ENCODE results near the gene DCP2. TPM values are rescaled to one million over a fixed set of nuclear protein-coding genes. Genes with fewer than 3 reads are reported as not detected.

The DCP2 gene
- total RNA-seq, 1 experiment from 2014 or later, result 45.1 TPM

DNA sequence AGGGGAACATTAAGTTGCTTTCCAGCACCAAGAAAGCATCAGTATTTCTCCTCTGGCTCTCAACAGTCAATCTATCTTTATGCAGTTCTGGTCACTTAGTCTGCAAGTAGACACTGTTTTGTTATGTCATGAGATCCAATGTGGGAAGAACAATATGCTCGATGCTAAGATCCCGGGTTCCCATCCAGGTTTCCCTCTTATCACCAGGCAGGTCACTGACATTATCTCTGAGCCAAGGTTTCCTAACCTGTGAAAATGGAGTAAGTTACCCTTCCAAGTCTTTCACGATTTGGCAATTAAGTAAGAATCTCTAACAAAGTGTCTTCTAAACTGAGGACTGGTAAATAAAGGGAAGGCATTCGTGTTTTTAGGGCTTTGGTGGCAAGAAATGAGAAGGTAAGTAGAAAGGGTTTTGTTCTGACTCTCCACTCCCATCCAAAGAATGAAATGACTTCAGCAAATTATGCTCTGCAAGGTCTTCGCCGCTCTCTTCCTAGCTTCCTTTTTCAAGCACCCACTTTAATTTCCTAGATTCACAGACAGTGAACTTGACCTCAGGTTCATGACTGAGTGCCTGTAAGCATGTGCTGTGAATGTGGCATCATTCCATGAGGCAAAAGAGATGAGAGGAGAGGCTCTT is 86.4 kb downstream of the DCP2 start:
- DNase-seq (ENCODE audit: extremely low read depth, low read depth), result no peak

DNA sequence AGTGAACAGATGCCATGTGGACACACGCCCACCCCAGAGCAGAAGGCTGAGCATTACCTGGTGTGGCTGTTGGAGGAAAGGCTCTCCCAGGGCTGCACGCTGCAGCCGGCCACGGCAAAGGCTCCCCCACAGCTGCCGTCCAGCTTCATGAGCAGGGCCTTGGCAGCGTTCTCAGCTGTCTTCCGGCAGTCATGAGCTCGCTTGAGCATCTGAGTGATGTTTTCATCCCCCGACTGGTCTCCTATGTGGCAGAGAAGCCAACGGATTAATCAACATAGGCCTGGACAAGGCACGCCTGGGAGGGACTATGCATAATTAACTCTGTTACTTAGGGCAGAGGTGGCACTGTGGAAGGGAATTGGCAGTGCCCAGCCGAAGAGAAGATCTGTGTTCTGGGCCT is 87.3 kb downstream of the DCP2 start:
- DNase-seq (ENCODE audit: extremely low read depth, low read depth), result no peak

DNA sequence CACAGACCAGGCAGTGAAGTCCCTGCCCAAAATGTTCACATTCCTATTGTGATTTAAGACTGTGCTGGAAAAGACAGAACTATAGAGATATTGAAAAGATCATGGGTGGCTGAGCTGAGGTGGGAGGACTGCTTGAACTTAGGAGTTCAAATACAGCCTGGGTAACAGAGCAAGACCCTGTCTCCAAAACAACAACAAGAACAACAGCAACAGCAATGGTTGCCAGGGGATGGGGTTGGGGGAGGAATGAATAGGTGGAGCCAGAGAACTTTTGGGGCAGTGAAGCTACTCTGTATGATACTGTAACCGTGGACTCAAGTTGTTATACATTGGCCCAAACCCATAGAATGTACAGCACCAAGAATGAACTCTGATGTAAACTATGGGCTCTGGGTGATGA is 88.2 kb downstream of the DCP2 start:
- no peak for DNase-seq (ENCODE audit: extremely low read depth, low read depth)

DNA sequence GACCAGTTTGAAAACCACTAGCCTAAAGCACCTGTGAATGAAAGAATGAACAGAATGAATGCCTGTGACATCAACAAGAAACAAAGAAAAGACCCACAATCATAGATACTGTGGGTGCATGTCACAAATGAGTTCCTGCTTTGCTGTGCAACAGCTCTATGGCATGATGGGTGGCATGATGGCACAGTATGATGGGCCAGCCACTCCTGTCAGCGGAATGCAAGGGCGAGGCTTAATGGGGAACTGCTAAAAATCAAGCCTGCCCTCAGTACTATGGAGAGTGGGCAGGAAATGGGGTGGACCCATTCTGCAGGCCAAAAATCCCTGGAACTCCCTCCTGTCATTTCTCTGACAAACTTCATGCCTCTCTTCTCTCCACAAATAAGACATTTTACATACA is 89.0 kb downstream of the DCP2 start:
- no peak for DNase-seq (ENCODE audit: extremely low read depth, low read depth)

DNA sequence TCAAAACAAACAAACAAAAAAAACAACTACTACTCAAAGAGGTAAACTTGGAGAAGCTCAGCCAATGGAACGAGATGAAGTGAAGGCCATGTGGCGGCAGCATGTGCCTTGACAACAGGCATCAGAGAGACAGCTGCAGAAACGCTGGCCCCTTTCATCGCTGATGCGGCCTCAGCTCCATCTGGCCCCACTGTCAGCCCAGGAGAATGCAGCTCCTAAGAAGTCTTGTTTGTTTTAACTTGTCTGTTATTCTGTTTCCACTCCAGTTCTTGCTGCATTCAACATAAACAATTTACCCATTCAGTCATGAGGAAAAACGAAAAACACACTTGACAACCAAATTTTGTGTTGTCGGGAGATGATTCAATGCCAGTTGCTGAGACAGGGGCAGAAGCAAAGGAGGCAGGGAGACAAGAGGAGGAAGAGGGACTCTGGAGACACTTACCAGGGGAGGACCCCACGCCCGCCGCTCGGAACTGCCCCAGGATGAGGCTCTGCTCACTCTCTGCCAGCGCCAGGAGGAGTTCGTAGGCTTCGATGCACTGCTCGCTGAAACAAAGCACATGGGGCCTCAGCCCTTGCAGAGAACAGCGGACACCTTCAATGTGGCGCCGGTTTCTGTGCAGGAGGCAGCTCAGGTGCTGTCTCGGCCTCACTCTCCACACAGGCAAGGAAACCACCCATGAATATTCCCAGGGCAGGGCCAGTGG is 91.2 kb downstream of the DCP2 start:
- no peak for DNase-seq (ENCODE audit: extremely low read depth, low read depth)

DNA sequence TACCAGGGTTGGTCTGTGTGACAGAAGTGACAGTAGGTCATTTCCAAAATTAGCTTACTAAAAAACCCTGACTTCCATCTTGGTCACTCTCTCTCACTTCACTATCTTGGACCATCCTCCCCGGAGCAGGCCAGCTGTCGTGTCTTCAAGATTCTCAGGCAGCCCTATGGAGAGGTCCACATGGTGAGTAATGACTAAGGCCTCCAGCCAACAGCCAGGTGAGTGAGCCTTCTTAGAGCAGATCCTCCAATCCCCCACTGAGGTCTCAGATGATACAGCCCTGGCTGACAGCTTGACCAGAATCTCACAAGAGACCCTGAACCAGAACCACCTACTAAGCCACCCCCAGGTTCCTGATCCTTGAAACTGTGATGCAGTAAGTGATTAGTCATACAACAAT is 92.0 kb downstream of the DCP2 start:
- no peak for DNase-seq (ENCODE audit: extremely low read depth, low read depth)

Other genes starting within 250 kb of the DCP2 start
- gene APC, start 238.9 kb upstream of the DCP2 start, total RNA-seq (2014; rRNA removed; shearing (Covaris generic)), result 16.8 and 20.2 TPM in 2 replicates
- 114 and 129 TPM in 2 replicates for gene SRP19, start 115.5 kb upstream of the DCP2 start, total RNA-seq (2014; rRNA removed; shearing (Covaris generic))
- gene REEP5, start 54.6 kb upstream of the DCP2 start, total RNA-seq (2014; rRNA removed; shearing (Covaris generic)), result 58.2 and 61.3 TPM in 2 replicates

Measured in NCI-H460 (cell line).